GM15510 (cell line): Measurements from ENCODE around the gene PHF10.

ENCODE experiments used
- POLR2A ChIP-seq: IDR thresholded peaks from 3 replicates; pipeline ENCODE4 v1.6.1; 2011; ENCODE audit warnings: borderline replicate concordance; ENCODE audit not compliant: insufficient read length; ENCODE audit errors: extremely low read depth

PHF10 gene

GRCh38 chr6:169701311-169701953 is 22.9 kb downstream of the PHF10 start:
- TF ChIP-seq POLR2A: no peak

- TF ChIP-seq POLR2A: no peak
These were observed 24.0 kb downstream of the PHF10 start for GRCh38 chr6:169700296-169700695.

GRCh38 chr6:169695131-169695530 is 29.2 kb downstream of the PHF10 start:
- no peak for TF ChIP-seq POLR2A

- no peak for TF ChIP-seq POLR2A
These were observed 31.8 kb downstream of the PHF10 start for GRCh38 chr6:169692516-169692915.

GRCh38 chr6:169691260-169691659 is 33.0 kb downstream of the PHF10 start:
- TF ChIP-seq POLR2A: no peak

- TF ChIP-seq POLR2A: no peak
These were observed 35.0 kb downstream of the PHF10 start for GRCh38 chr6:169689287-169689686.

GRCh38 chr6:169685860-169686259 is 38.4 kb downstream of the PHF10 start:
- TF ChIP-seq POLR2A: no peak

GRCh38 chr6:169684056-169684455 is 40.2 kb downstream of the PHF10 start:
- TF ChIP-seq POLR2A: no peak

- TF ChIP-seq POLR2A: no peak
These were observed 46.0 kb downstream of the PHF10 start for GRCh38 chr6:169678342-169678741.

- no peak for TF ChIP-seq POLR2A
These were observed 47.2 kb downstream of the PHF10 start for GRCh38 chr6:169677096-169677495.

- TF ChIP-seq POLR2A: no peak
These were observed 49.3 kb downstream of the PHF10 start for GRCh38 chr6:169675011-169675410.

- no peak for TF ChIP-seq POLR2A
These were observed 52.7 kb downstream of the PHF10 start for GRCh38 chr6:169671563-169671962.

GRCh38 chr6:169669889-169670288 is 54.4 kb downstream of the PHF10 start:
- TF ChIP-seq POLR2A: no peak

- no peak for TF ChIP-seq POLR2A
These were observed 55.2 kb downstream of the PHF10 start for GRCh38 chr6:169669147-169669546.

- no peak for TF ChIP-seq POLR2A
These were observed 56.0 kb downstream of the PHF10 start for GRCh38 chr6:169668203-169668847.

GRCh38 chr6:169667716-169668115 is 56.6 kb downstream of the PHF10 start:
- no peak for TF ChIP-seq POLR2A

- no peak for TF ChIP-seq POLR2A
These were observed 57.9 kb downstream of the PHF10 start for GRCh38 chr6:169666441-169666840.

- TF ChIP-seq POLR2A: no peak
These were observed 59.0 kb downstream of the PHF10 start for GRCh38 chr6:169665289-169665688.

GRCh38 chr6:169664227-169664626 is 60.1 kb downstream of the PHF10 start:
- TF ChIP-seq POLR2A: no peak
